GM12865 (cell line): Measurements from ENCODE around the gene TMEM218.

Experiments
- DNase-seq: peaks from one replicate; pipeline ENCODE4 v3.0.0; 2010; ENCODE audit warnings: low read depth
- H3K4me3 ChIP-seq: 2 replicates; pipeline ENCODE4 v1.5.1; 2011; ENCODE audit warnings: mild to moderate bottlenecking, low read depth, low read length, control low read depth
- CTCF ChIP-seq: IDR thresholded peaks from 2 replicates; pipeline ENCODE4 v1.5.1; 2011; ENCODE audit warnings: low read length, control low read depth, low read depth, inconsistent platforms; ENCODE audit not compliant: insufficient read depth; ENCODE audit errors: missing control alignments

TMEM218 gene

GRCh38 chr11:125072961-125073590, 38.4 kb downstream of the TMEM218 start:
- H3K4me3 ChIP-seq, result no peak overlapping the region
- DNase-seq, result no peak
- no peak for TF ChIP-seq CTCF

GRCh38 chr11:125072218-125072960, 39.0 kb downstream of the TMEM218 start:
- DNase-seq, result peak; percentile 90
- TF ChIP-seq CTCF, result no peak
- H3K4me3 ChIP-seq, result no peak overlapping the region

- DNase-seq, result no peak
- TF ChIP-seq CTCF, result no peak
- H3K4me3 ChIP-seq, result no peak overlapping the region
These were observed 39.6 kb downstream of the TMEM218 start for GRCh38 chr11:125071846-125072217.

- no peak overlapping the region for H3K4me3 ChIP-seq
- TF ChIP-seq CTCF, result no peak
- DNase-seq, result no peak
These were observed 40.0 kb downstream of the TMEM218 start for GRCh38 chr11:125071435-125071834.

GRCh38 chr11:125070699-125071254, 40.6 kb downstream of the TMEM218 start:
- no peak for TF ChIP-seq CTCF
- H3K4me3 ChIP-seq, result no peak overlapping the region
- DNase-seq, result peak; percentile 68

- no peak for TF ChIP-seq CTCF
- DNase-seq, result no peak
- no peak overlapping the region for H3K4me3 ChIP-seq
These were observed 41.6 kb downstream of the TMEM218 start for GRCh38 chr11:125069796-125070195.

- H3K4me3 ChIP-seq, result no peak overlapping the region
- TF ChIP-seq CTCF, result no peak
- no peak for DNase-seq
These were observed 42.4 kb downstream of the TMEM218 start for GRCh38 chr11:125069008-125069407.
